EL (cell line): ENCODE results near the gene PRKN.

Experiments
- DNase-seq: peaks from one replicate; pipeline ENCODE4 v3.0.0-alpha.2; 2016

The PRKN gene

GRCh38 chr6:162727322-162728182, at the start of gene PRKN, which contains the start of gene PACRG:
Gene PRKN (minus strand): TSS chr6:162727766.
Gene PACRG (plus strand): TSS chr6:162727974.
- peak; percentile 96 for DNase-seq

GRCh38 chr6:162777091-162777490, 49.5 kb upstream of the PRKN start:
- no peak for DNase-seq

- no peak for DNase-seq
Measured at GRCh38 chr6:162773996-162774395, 46.4 kb upstream of the PRKN start.

GRCh38 chr6:162772466-162772865, 44.9 kb upstream of the PRKN start:
- no peak for DNase-seq

GRCh38 chr6:162770955-162771354, 43.4 kb upstream of the PRKN start:
- DNase-seq, result no peak

- DNase-seq, result no peak
Measured at GRCh38 chr6:162770136-162770535, 42.6 kb upstream of the PRKN start.

GRCh38 chr6:162753775-162754174, 26.2 kb upstream of the PRKN start:
- DNase-seq, result no peak

GRCh38 chr6:162751211-162751859, 23.8 kb upstream of the PRKN start:
- DNase-seq, result no peak

GRCh38 chr6:162750776-162751175, 23.2 kb upstream of the PRKN start:
- peak; percentile 38 for DNase-seq

- DNase-seq, result no peak
Measured at GRCh38 chr6:162736961-162737360, 9.4 kb upstream of the PRKN start.

- DNase-seq, result no peak
Measured at GRCh38 chr6:162733489-162733888, 5.9 kb upstream of the PRKN start.

GRCh38 chr6:162730502-162730901, 2.9 kb upstream of the PRKN start:
- no peak for DNase-seq

GRCh38 chr6:162728706-162729105, 1.1 kb upstream of the PRKN start:
- no peak for DNase-seq

GRCh38 chr6:162728197-162728596, 631 bp upstream of the PRKN start:
- DNase-seq, result no peak

GRCh38 chr6:162726947-162727321, 632 bp downstream of the PRKN start:
- DNase-seq, result peak; percentile 3

GRCh38 chr6:162722633-162723032, 4.9 kb downstream of the PRKN start:
- DNase-seq, result no peak

GRCh38 chr6:162722226-162722625, 5.3 kb downstream of the PRKN start:
- no peak for DNase-seq

GRCh38 chr6:162721404-162721687, 6.2 kb downstream of the PRKN start:
- no peak for DNase-seq

GRCh38 chr6:162719528-162719927, 8.0 kb downstream of the PRKN start:
- DNase-seq, result no peak

- no peak for DNase-seq
Measured at GRCh38 chr6:162715601-162716000, 12.0 kb downstream of the PRKN start.

GRCh38 chr6:162713974-162714780, 13.4 kb downstream of the PRKN start:
- no peak for DNase-seq

GRCh38 chr6:162712694-162713093, 14.9 kb downstream of the PRKN start:
- DNase-seq, result no peak

GRCh38 chr6:162711376-162711775, 16.2 kb downstream of the PRKN start:
- DNase-seq, result no peak

GRCh38 chr6:162710936-162711335, 16.6 kb downstream of the PRKN start:
- no peak for DNase-seq
